GM12801 (cell line): Measurements from ENCODE around the gene SUMO3.

Experiments used
- CTCF ChIP-seq: IDR thresholded peaks from one replicate; pipeline ENCODE4 v1.5.1; 2011; ENCODE audit warnings: control low read depth; ENCODE audit not compliant: insufficient read length; ENCODE audit errors: extremely low read depth

SUMO3 gene

GRCh38 chr21:44793592-44794374 lies 24.1 kb downstream of the SUMO3 start:
- no peak for TF ChIP-seq CTCF

GRCh38 chr21:44792702-44793591 lies 24.9 kb downstream of the SUMO3 start:
- TF ChIP-seq CTCF, result no peak

GRCh38 chr21:44791993-44792392 lies 25.9 kb downstream of the SUMO3 start:
- TF ChIP-seq CTCF, result no peak

- TF ChIP-seq CTCF, result no peak
Measured at GRCh38 chr21:44791246-44791645, 26.6 kb downstream of the SUMO3 start.

- TF ChIP-seq CTCF, result no peak
Measured at GRCh38 chr21:44790368-44790767, 27.5 kb downstream of the SUMO3 start.

GRCh38 chr21:44789880-44790279 lies 28.0 kb downstream of the SUMO3 start:
- no peak for TF ChIP-seq CTCF

GRCh38 chr21:44785620-44786335 lies 32.1 kb downstream of the SUMO3 start:
- TF ChIP-seq CTCF, result no peak
